HCEC 1CT (cell line): ENCODE results near the gene CCT8L2.
"Not testable (repeated sequence)": the region's sequence is repeated elsewhere in the genome, so short reads cannot be mapped to it uniquely, and the experiment has no call there.

Experiments
- DNase-seq: peaks from one replicate; pipeline ENCODE4 v3.0.0-alpha.2; 2017

Gene CCT8L2

GRCh38 chr22:16557511-16557910 is 35.1 kb downstream of the CCT8L2 start:
- DNase-seq, result not testable (repeated sequence)

DNA sequence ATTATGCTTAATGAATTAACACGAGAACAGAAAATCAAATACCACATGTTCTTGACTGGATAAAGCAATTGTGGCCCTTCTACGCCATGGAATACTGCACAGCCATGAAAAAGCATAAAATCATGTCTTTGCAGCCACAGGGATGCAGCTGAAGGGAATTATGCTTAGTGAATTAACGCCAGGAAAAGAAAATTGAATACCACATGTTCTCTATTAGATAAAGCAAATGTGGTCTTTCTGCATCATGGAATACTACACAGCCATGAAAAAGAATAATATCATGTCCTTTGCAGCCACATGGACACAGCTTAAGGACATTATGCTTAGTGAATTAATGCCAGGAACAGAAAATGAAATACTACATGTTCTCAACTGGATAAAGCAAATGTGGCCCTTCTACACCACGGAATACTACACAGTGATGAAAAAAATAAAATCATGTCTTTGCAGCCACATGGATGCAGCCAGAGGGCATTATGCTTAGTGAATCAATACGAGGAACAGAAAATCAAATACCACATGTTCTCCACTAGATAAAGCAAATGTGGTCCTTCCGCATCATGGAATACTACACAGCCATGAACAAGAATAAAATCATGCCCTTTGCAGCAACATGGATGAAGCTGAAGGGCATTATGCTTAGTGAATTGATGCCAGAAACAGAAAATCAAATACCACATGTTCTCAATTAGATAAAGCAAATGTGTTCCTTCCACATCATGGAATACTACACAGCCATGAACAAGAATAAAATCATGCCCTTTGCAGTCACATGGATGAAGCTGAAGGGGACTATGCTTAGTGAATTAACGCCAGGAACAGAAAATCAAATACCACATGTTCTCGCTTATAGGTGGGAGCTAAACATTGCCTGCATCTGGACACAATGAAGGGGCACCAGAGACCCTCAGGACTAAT is 37.3 kb downstream of the CCT8L2 start:
- not testable (repeated sequence) for DNase-seq

- DNase-seq, result not testable (repeated sequence)
Measured at GRCh38 chr22:16543310-16543709, 49.3 kb downstream of the CCT8L2 start.
